Suprapubic skin (tissue), 4 donors: Measurements from ENCODE around the gene ZRANB1.

Experiments
- CTCF ChIP-seq, 2 donors: fragments of 200-600 bp in 1 of 2; fragments of 450-650 bp in 1 of 2; sonication (generic) in 1 of 2; IDR thresholded peaks; one replicate each; pipeline ENCODE4 v1.5.1; 2016 to 2019; ENCODE audit warnings: antibody characterized with exemption in 2 of 2, mild to moderate bottlenecking in 1 of 2, moderate library complexity in 1 of 2
- EP300 ChIP-seq: sonication (generic); formaldehyde crosslinking; IDR thresholded peaks from one replicate; pipeline ENCODE4 v1.6.1; 2017; ENCODE audit warnings: antibody characterized with exemption
- POLR2A ChIP-seq, 2 donors: fragments of 450-650 bp; IDR thresholded peaks; one replicate each; pipeline ENCODE4 v1.6.1; 2017; ENCODE audit warnings: antibody characterized with exemption in 2 of 2, mild to moderate bottlenecking in 2 of 2, moderate library complexity in 2 of 2
- POLR2AphosphoS5 ChIP-seq, 3 donors: sonication (generic); formaldehyde crosslinking; IDR thresholded peaks; one replicate each; pipeline ENCODE4 v1.6.1; 2017; ENCODE audit warnings: antibody characterized with exemption in 3 of 3

DNA sequence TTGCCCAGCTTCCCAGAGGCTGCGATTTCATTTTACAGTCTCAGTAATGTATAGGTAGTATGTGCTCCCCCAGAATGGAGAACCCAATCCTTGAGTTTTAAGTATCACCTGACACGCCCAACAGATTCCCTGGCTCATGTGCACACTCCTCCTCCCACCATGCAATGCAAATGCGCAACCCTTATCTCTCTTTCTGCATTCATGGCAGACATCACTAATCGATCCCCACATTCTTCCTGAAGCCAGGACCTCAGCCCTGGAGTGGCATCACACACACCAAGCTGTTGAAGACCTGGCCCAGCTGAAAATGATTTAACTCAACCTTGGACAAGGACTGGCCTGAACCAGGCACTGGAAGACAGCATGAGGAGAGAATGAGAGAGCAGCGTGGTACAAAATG, 68.4 kb downstream of the ZRANB1 start:
- TF ChIP-seq CTCF (IDR thresholded peaks at IDR 0.05): no peak
- TF ChIP-seq POLR2A (IDR thresholded peaks at IDR 0.05): no peak
- no peak for TF ChIP-seq POLR2AphosphoS5 (IDR thresholded peaks at IDR 0.05)
- TF ChIP-seq EP300: no peak
